Activated CD4-positive, alpha-beta T cell treated with anti-CD3 and anti-CD28 coated beads, Interleukin-2, amount 50 U/mL, for 1 hour (primary cell): ENCODE results near the gene PTGR3.
A peak's percentile ranks its signal among the peaks of the same experiment; 100 is the strongest.

Experiments
- DNase-seq: peaks from one replicate; pipeline ENCODE4 v3.0.0-alpha.2; 2020

Gene PTGR3

DNA sequence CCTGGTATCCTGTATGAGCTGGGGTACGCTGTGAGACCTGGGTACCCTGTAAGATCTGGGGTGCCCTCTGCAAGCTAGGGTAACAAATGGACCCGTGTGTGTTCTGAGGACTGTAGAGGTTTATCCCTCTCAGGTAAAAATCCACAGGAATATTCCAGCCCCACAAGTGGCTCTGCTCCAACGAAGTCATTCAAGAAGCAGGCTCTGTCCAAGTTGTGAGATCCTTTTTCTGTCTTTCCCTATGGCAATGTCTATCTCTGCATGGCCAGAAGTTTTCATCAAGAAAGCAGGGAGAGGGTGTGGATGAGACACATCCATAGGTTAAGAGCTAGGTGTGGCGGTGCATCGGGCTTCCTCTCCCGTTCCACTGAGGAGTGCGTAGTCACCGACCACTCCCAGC, 43.0 kb downstream of the PTGR3 start:
- no peak for DNase-seq

DNA sequence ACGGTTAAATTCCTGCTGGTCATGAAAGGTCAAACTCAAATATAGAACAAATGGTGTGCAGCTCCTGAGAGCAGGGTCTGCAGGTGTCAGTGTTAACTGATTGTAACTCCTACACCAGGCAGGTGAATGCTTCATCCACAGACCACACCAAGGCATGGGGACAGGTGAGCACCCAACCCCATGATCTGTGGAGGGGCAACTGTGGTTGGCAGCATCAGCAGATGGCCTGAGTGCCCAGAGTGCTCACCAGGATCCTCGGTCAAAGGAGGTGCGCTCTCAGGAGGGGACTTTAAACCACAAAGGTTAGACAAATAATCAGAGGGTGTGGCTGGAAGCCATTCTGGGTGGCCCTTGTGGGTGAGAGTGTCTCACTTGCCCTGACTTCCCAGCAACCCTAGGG, 44.5 kb downstream of the PTGR3 start:
- DNase-seq, result no peak

DNA sequence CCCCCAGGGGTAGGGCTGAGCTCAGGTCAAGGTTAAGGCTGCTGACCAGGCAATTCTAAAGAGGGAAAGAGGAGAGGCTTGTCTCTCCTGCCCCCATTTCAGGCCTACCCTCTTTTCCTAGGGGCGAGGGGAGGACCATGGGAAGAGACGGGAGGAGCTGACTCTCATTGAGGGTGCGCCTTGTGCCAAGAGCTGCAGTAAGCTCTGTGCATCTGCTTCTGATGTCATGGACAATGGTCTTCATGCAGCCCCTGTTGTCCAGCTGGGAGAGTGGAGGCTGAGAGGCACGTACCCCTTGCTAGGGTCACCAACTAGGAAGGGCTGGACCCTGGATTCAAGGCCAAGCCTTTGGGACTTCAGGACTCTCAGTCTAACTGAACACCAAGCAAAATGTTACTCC, 45.2 kb downstream of the PTGR3 start:
- no peak for DNase-seq

DNA sequence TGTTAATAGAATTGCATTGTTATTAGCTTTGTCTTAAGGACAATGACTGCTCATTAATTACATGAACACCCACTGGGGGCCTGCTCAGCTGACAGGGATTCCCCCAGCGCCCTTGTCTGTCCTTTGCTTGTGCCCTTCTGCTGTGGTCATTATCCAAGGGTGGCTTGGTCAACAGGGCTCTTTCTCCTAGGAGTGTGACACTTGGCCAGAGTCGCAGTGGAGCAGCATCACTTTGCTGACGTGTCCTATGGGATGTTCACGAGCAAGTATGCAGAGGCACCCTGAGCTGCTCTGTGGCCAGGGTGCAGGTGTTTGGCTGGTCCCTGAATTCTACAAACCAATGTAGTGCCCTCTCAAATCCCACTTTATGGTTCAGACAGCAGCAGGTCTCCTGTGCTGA, 46.0 kb downstream of the PTGR3 start:
- DNase-seq, result no peak

DNA sequence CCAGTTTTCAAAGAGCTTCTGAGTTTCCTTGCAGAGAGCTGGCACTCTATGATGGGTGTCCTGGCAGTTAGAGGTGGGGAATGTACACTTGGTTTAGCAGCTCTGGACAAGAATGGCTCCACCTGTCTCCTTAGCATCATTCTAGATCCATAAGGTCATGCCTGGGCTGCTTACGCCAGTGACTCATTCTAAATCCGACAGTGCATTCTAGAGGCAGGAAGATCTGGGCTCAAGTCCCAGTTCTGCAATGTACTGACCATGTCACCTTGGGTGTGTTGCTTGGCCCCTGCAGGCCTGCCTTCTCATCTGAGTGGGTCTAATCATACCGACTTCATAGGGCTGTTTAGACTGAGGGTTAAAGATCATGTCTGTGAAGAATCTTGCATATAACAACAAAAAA, 46.5 kb downstream of the PTGR3 start:
- DNase-seq, result no peak

DNA sequence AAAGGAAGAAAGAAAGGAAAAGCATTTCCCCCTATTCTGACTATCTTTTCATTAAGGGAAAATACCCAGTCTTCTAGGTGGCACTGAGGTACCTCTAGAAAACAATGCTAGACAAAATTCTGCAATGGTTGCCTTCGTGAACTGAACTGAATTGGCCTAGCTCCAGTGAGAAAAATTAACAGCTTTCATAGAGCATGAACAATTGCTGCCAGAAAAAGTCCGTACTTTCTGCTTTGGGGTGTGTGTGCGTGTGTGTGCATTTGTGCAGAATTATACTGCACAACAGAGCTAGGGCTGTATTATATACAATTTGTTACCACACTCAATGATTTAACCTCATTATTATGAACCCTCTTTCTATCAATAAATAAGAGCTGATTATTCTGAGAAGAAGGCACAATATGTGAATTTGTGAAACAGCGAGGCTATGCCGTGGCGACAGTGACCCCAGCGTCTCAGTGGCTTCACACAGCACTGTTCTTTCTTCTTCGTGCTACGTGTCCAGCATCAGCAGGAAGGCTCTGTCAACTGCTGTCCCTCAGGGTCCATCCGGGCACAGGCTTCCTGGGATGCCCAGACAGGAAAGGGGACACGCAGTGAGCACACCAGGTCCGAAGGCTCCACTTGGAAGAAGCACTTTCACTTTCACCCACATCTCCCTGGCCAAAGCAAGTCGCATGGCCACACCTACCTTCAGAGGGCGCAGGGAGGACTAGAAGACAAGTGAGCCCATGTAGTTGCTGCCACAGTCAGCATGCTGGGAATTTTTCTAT, 47.5 kb downstream of the PTGR3 start:
- DNase-seq, result peak; percentile 10

DNA sequence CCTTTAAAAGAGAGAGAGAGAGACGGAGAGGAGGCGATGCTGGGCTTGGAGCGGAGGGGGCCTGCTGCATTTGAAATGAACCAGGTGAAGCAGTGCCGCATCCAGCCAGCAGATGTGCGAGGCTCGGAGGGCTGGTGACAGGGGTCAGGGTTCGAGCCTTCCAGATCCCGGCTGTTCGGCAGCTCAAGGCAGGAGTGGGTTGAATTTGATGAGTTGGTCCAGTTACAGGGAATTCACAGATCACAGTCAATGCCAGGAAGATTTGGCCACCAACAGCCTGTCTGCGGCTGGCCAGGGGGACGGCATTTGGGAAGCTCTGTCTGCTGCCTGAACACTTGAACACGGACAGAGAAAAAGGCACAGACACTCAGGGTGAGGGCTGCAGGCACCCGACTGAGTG, 48.6 kb downstream of the PTGR3 start:
- no peak for DNase-seq

DNA sequence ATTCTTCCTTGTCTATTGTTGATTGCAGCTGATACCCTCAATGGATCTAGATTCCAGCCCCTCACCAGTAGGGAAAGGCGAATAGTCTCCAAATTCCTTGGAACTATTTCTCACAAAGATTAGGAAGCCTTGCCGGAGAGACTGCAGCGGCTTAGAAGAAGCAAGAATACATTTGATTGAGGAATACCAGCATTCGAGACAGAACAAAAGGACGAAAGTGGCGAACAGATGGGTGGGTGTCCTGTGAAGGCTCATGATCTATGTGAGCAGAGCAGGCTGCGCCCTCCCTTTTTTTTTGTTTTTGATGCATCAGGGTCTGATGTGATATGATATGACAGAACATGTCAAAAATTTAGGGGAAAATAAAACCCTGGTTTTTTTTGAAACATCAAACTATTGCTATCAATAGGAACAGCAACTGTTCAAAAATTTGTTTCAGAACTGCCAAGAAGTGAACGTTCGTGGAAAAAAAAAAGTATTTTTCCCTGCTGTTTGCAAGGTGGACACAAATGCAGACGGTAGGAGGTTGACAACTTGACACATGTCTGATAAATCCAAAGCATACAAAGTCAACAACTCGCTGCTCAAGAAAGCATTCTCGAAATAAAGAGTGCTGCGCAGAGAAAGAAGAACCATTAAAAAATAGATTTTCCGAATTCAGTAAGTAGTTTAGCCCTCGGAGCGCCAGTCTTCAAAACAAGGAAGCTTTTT, 49.1 kb downstream of the PTGR3 start:
- DNase-seq, result no peak

DNA sequence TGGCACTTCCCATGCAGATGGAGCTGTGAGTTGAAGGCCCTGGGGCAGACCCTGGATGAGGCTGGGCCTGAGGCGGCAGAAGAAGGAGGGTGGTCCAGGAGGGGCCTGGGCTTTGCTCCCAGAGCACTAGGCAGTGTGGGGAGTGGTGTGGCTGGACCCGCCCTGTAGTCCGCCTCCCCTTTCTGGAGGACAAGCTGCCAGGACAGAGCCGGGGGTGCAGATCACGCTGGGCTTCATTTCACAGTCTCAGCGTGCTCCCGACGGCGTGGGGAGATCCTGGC, 49.8 kb downstream of the PTGR3 start:
- DNase-seq, result no peak
